Panc1 (cell line): ENCODE data around the gene PTX4. TPM values are rescaled to one million over a fixed set of nuclear protein-coding genes. Genes with fewer than 3 reads are reported as not detected.

Experiments
- ATAC-seq: fragments of 200-7000 bp; cut with Tn5 transposase; 2 replicates; pipeline ENCODE4 v1.9.1; 2020; ENCODE audit warnings: mild to moderate bottlenecking, moderate library complexity
- BruUV-seq: library from RNA; stranded (reverse); fragments of 400-500 nt; replicated peaks from 2 replicates; lab custom pipeline; 2021; lab: Mats Ljungman, UMichigan
- CTCF ChIA-PET: fragments of 300-600 bp; sonication (Branson Sonifier 250); formaldehyde crosslinking; loops from one replicate; lab custom pipeline; 2022; ENCODE audit warnings: antibody characterized with exemption; lab: Charles Lee
- POLR2A ChIA-PET: fragments of 300-600 bp; sonication (Branson Sonifier 250); formaldehyde crosslinking; loops from one replicate; lab custom pipeline; 2022; ENCODE audit warnings: antibody characterized with exemption; lab: Charles Lee
- DNase-seq: peaks from one replicate; pipeline ENCODE4 v3.0.0-alpha.2; 2010; ENCODE audit warnings: low read depth, low spot score
- H3K27ac ChIP-seq: 2 replicates; pipeline ENCODE4 v1.5.1; 2011; ENCODE audit warnings: mild to moderate bottlenecking, low read length, inconsistent platforms
- H3K27me3 ChIP-seq: fragments of 200-500 bp; sonication (Bioruptor generic); 2 replicates; pipeline ENCODE4 v1.6.0; 2014; ENCODE audit warnings: low read length, inconsistent platforms; ENCODE audit not compliant: control insufficient read depth, insufficient read depth
- H3K36me3 ChIP-seq: fragments of 200-500 bp; sonication (Bioruptor generic); 2 replicates; pipeline ENCODE4 v1.5.1; 2014; ENCODE audit warnings: inconsistent platforms, mild to moderate bottlenecking, low read length, moderate library complexity; ENCODE audit not compliant: control insufficient read depth, insufficient read depth
- H3K4me1 ChIP-seq: 2 replicates; pipeline ENCODE4 v1.5.1; 2011; ENCODE audit warnings: inconsistent platforms, mild to moderate bottlenecking, low read length, moderate library complexity; ENCODE audit not compliant: control insufficient read depth, insufficient read depth
- H3K4me3 ChIP-seq, 2 experiments: 2 replicates each; pipeline ENCODE4 v1.5.1; 2011 to 2012; ENCODE audit warnings: low read depth in 2 of 2, low read length in 2 of 2, mild to moderate bottlenecking in 2 of 2, inconsistent platforms in 1 of 2, moderate library complexity in 1 of 2
- H3K9me3 ChIP-seq: fragments of 200-500 bp; sonication (Bioruptor generic); 2 replicates; pipeline ENCODE4 v1.5.1; 2014; ENCODE audit warnings: low read depth, mild to moderate bottlenecking, inconsistent platforms, low read length, moderate library complexity; ENCODE audit not compliant: control insufficient read depth, insufficient read depth
- CTCF ChIP-seq: fragments of 450-650 bp; IDR thresholded peaks from 2 replicates; pipeline ENCODE4 v1.5.1; 2017; ENCODE audit warnings: mild to moderate bottlenecking
- POLR2AphosphoS5 ChIP-seq: IDR thresholded peaks from 2 replicates; pipeline ENCODE4 v1.6.1; 2012; ENCODE audit warnings: mild to moderate bottlenecking, low read depth, low read length, moderate library complexity
- REST ChIP-seq, 2 experiments: IDR thresholded peaks; 2 replicates each; pipeline ENCODE4 v1.6.1; 2011 to 2012; ENCODE audit warnings: low read depth in 2 of 2, control low read depth in 1 of 2, low read length in 1 of 2, mild to moderate bottlenecking in 1 of 2, moderate library complexity in 1 of 2; ENCODE audit not compliant: insufficient read depth in 1 of 2
- SIN3A ChIP-seq: IDR thresholded peaks from 2 replicates; pipeline ENCODE4 v1.6.1; 2012; ENCODE audit warnings: low read depth, mild to moderate bottlenecking, low read length, moderate library complexity, borderline replicate concordance; ENCODE audit not compliant: insufficient read depth
- TCF7L2 ChIP-seq: IDR thresholded peaks from 2 replicates; pipeline ENCODE4 v1.6.1; 2011; ENCODE audit warnings: mild to moderate bottlenecking, low read depth, low read length, inconsistent platforms
- in situ Hi-C: cut with HindIII; loops from 2 replicates; pipeline ENCODE4 v1.10.0; 2016; ENCODE audit warnings: low sequenced_read_pairs, low pct_unique_long_range_greater_than_20kb
- intact Hi-C: fragments of 100-400 bp; cut with micrococcal nuclease; formaldehyde crosslinking; loops from one replicate; pipeline ENCODE4 v1.10.0; 2022; ENCODE audit not compliant: unreplicated experiment
- total RNA-seq: library from RNA; stranded (reverse); gene quantifications from one replicate; pipeline ENCODE4 v1.2.1, GENCODE V29; 2021; ENCODE audit not compliant: unreplicated experiment

Gene PTX4
- total RNA-seq, 1 experiment from 2014 or later, result not detected

GRCh38 chr16:1445518-1446203 lies 43.1 kb downstream of the PTX4 start:
- DNase-seq, result no peak
- H3K27me3 ChIP-seq, result no peaks in the 10 kb centered on the region
- TF ChIP-seq CTCF, result no peak
- TF ChIP-seq POLR2AphosphoS5, result no peak
- TF ChIP-seq REST (IDR thresholded peaks at IDR 0.05; ENCODE audit: insufficient read depth in 1 of 2, low read depth in 2 of 2, low read length in 1 of 2), result no peak
- no peak for TF ChIP-seq SIN3A
- no peak for TF ChIP-seq TCF7L2
- no peaks in the 10 kb centered on the region for H3K9me3 ChIP-seq
- ChIA-PET CTCF (no interaction called here), POLR2A (no interaction called here)
- in situ Hi-C loops (no loop called here), intact Hi-C loops (no loop called here)
- no peaks in the 10 kb centered on the region for H3K4me1 ChIP-seq
- no peaks in the 10 kb centered on the region for H3K36me3 ChIP-seq
- BruUV-seq, result TSS peak; percentile 82
- no peak overlapping the region for H3K4me3 ChIP-seq
- no peak overlapping the region for H3K27ac ChIP-seq
- ATAC-seq, result no peak

- no peak overlapping the region for H3K4me3 ChIP-seq
Measured at GRCh38 chr16:1444730-1445517, 43.8 kb downstream of the PTX4 start.

More at GRCh38 chr16:1444730-1445517, 43.8 kb downstream of the PTX4 start:
- no TSS peak for BruUV-seq
- Histone ChIP-seq H3K27me3 (no peaks in the 10 kb centered on the region), H3K4me1 (no peaks in the 10 kb centered on the region), H3K27ac (no peak overlapping the region), H3K9me3 (no peaks in the 10 kb centered on the region), H3K36me3 (no peaks in the 10 kb centered on the region)
- TF ChIP-seq CTCF, result no peak
- TF ChIP-seq SIN3A, result no peak
- TF ChIP-seq TCF7L2, result no peak
- no peak for TF ChIP-seq POLR2AphosphoS5
- TF ChIP-seq REST (IDR thresholded peaks at IDR 0.05; ENCODE audit: insufficient read depth in 1 of 2, low read depth in 2 of 2, low read length in 1 of 2), result no peak
- no peak for DNase-seq
- intact Hi-C loops (no loop called here), in situ Hi-C loops (no loop called here)
- no peak for ATAC-seq
- ChIA-PET CTCF (no interaction called here), POLR2A (no interaction called here)
